Cardiac muscle cell (in vitro differentiated cells and primary cell): Measurements from ENCODE around the gene TMEM185A. TPM values are rescaled to one million over a fixed set of nuclear protein-coding genes. Genes with fewer than 3 reads are reported as not detected.

Experiments used
- polyA plus RNA-seq: library from polyadenylated mRNA; unstranded; fragments of >200 nt; fragmentation: Nextera tagmentation; extraction: Ambion mirVana; gene quantifications from 2 replicates; pipeline ENCODE4 v1.2.1, GENCODE V29; 2016
- total RNA-seq: library from RNA; depleted of rRNA; stranded (reverse); fragments of >200 nt; gene quantifications from 2 replicates; pipeline ENCODE4 v1.2.3, GENCODE V29; 2016

Gene TMEM185A
- total and polyA plus RNA-seq, 2 experiments from 2014 or later: 84.3 to 107 TPM

Other genes with a start within 250 kb of the TMEM185A start
- gene IDS, start 126.5 kb downstream of the TMEM185A start, total RNA-seq: 26.5 and 38.6 TPM in 2 replicates
- 27.8 and 44.0 TPM in 2 replicates for gene IDS, start 126.5 kb downstream of the TMEM185A start, polyA plus RNA-seq
- 15.1 and 21.5 TPM in 2 replicates for gene EOLA1, start 90.8 kb downstream of the TMEM185A start, total RNA-seq
- 14.2 and 18.8 TPM in 2 replicates for gene EOLA1, start 90.8 kb downstream of the TMEM185A start, polyA plus RNA-seq
- gene HSFX3, start 81.9 kb downstream of the TMEM185A start, total RNA-seq: not detected in 2 replicates
- not detected in 2 replicates for gene HSFX3, start 81.9 kb downstream of the TMEM185A start, polyA plus RNA-seq
- not detected in 2 replicates for gene MAGEA9B, start 44.3 kb downstream of the TMEM185A start, total RNA-seq
- not detected in 2 replicates for gene MAGEA9B, start 44.3 kb downstream of the TMEM185A start, polyA plus RNA-seq
- gene HSFX2, start 36.5 kb downstream of the TMEM185A start, total RNA-seq: not detected in 2 replicates
- 0.43 TPM in 1 of 2 replicates, not detected in the other for gene HSFX2, start 36.5 kb downstream of the TMEM185A start, polyA plus RNA-seq
- not detected in 2 replicates for gene MAGEA11, start 80.3 kb upstream of the TMEM185A start, total RNA-seq
- not detected in 2 replicates for gene MAGEA11, start 80.3 kb upstream of the TMEM185A start, polyA plus RNA-seq
- 4.0 and 5.2 TPM in 2 replicates for gene HSFX1, start 142.3 kb upstream of the TMEM185A start, total RNA-seq
- 2.6 and 3.5 TPM in 2 replicates for gene HSFX1, start 142.3 kb upstream of the TMEM185A start, polyA plus RNA-seq
- gene MAGEA9, start 150.1 kb upstream of the TMEM185A start, total RNA-seq: not detected in 2 replicates
- not detected in 2 replicates for gene MAGEA9, start 150.1 kb upstream of the TMEM185A start, polyA plus RNA-seq
- gene MAGEA8, start 249.4 kb upstream of the TMEM185A start, total RNA-seq: not detected in 2 replicates
- 0.34 TPM in 1 of 2 replicates, not detected in the other for gene MAGEA8, start 249.4 kb upstream of the TMEM185A start, polyA plus RNA-seq